ENCODE data around the gene FAM53B.

Gene FAM53B

GRCh38 chr10:124659380-124659779, 84.8 kb downstream of the FAM53B start:
- H3K4me3 ChIP-seq (ENCODE audit: low read depth, low read length): no peak overlapping the region

DNA sequence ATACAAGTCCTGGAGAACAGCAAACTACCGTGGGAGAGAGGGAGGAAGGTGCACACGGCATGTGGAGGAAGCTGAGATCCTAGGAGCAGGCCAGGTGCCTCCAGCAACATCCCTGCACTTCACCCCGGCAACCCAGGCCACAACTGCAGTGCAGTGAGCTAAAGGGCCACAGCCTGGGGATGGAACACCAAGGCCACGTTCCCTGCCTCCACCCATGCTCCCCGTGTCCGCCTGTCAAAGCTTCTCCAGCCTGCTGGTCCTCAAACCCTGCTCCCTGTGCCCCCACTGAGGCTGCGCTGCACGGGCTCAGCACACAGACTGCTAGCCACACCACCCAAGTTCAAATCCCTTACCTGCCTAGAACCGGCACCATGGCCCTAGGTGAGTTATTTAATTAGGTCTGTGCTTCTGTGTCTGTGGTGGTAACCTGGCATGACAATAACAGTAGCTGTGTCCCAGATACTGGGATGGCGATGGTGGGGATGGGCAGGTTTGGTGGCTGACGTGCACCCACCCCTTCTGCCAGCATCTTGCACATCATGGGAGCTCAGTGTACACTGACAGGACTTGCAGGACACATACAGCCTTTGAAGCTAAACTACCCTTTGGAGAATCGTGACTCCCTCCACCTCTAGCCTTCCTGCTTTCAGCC, 85.5 kb downstream of the FAM53B start:
- no peak overlapping the region for H3K4me3 ChIP-seq (ENCODE audit: low read depth, low read length)
- in situ Hi-C loops (cut with HindIII; ENCODE audit: low sequenced_read_pairs): no loop called here
- TF ChIP-seq, protein P1, sequence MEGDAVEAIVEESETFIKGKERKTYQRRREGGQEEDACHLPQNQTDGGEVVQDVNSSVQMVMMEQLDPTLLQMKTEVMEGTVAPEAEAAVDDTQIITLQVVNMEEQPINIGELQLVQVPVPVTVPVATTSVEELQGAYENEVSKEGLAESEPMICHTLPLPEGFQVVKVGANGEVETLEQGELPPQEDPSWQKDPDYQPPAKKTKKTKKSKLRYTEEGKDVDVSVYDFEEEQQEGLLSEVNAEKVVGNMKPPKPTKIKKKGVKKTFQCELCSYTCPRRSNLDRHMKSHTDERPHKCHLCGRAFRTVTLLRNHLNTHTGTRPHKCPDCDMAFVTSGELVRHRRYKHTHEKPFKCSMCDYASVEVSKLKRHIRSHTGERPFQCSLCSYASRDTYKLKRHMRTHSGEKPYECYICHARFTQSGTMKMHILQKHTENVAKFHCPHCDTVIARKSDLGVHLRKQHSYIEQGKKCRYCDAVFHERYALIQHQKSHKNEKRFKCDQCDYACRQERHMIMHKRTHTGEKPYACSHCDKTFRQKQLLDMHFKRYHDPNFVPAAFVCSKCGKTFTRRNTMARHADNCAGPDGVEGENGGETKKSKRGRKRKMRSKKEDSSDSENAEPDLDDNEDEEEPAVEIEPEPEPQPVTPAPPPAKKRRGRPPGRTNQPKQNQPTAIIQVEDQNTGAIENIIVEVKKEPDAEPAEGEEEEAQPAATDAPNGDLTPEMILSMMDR (IDR thresholded peaks at IDR 0.05; ENCODE audit: low read depth, low read length): no peak
- DNase-seq (ENCODE audit: low read depth, low spot score): no peak

More at GRCh38 chr10:124659380-124659779, 84.8 kb downstream of the FAM53B start:
- TF ChIP-seq, protein P1 (IDR thresholded peaks at IDR 0.05; ENCODE audit: low read depth, low read length): no peak
- DNase-seq (ENCODE audit: low read depth, low spot score): no peak
- in situ Hi-C loops (cut with HindIII; ENCODE audit: low sequenced_read_pairs): no loop called here

DNA sequence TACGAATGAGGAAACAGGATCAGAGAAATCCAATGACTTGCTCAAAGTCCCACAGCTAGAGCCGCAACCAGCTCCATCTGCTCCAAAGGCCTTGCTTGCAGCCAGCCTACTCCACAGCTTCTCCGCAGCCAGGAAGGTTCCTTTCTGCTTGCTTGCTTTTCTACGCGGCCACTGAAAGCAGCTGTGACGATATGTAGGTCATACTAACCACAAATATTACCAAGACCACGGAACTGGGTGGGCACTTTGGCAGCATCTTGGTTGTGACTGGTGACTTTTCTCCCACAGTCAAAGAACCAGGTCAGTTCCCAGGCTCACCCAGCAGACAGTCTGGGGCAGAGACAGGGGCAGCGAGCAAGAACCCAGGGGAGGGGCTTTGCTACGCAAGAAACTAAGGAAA, 86.4 kb downstream of the FAM53B start:
- in situ Hi-C loops (cut with HindIII; ENCODE audit: low sequenced_read_pairs): no loop called here
- peak; percentile 75 for DNase-seq (ENCODE audit: low read depth, low spot score)
- TF ChIP-seq, protein P1 (IDR thresholded peaks at IDR 0.05; ENCODE audit: low read depth, low read length): no peak
- H3K4me3 ChIP-seq (ENCODE audit: low read depth, low read length): no peak overlapping the region

GRCh38 chr10:124656541-124656940, 87.6 kb downstream of the FAM53B start:
- in situ Hi-C loops (cut with HindIII; ENCODE audit: low sequenced_read_pairs): no loop called here
- DNase-seq (ENCODE audit: low read depth, low spot score): no peak
- no peak overlapping the region for H3K4me3 ChIP-seq (ENCODE audit: low read depth, low read length)
- TF ChIP-seq, protein P1 (IDR thresholded peaks at IDR 0.05; ENCODE audit: low read depth, low read length): no peak

DNA sequence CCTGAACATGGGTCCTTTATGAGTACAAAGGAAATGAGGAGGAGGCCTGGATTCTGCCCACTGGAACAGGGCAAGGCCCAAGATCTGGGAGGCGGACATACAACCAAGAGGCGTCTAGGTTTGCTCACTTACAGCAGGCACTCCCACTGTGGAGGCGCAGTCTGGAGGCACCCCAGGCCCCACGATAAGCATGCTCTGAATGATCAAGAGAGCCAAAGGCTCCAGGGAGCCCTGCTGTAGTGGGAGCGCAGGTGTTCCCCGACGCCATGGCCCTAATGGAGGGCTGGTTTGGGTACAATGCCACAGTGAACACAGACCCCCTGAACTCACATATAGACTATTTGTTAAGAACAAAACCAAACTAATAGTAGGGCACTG, 88.1 kb downstream of the FAM53B start:
- DNase-seq (ENCODE audit: low read depth, low spot score): no peak
- TF ChIP-seq, protein P1 (IDR thresholded peaks at IDR 0.05; ENCODE audit: low read depth, low read length): no peak
- H3K4me3 ChIP-seq (ENCODE audit: low read depth, low read length): no peak overlapping the region
- in situ Hi-C loops (cut with HindIII; ENCODE audit: low sequenced_read_pairs): no loop called here

- no peak overlapping the region for H3K4me3 ChIP-seq (ENCODE audit: low read depth, low read length)
- no peak for DNase-seq (ENCODE audit: low read depth, low spot score)
- in situ Hi-C loops (cut with HindIII; ENCODE audit: low sequenced_read_pairs): no loop called here
- TF ChIP-seq, protein P1 (IDR thresholded peaks at IDR 0.05; ENCODE audit: low read depth, low read length): no peak
Observed at GRCh38 chr10:124655191-124656112, 88.7 kb downstream of the FAM53B start.

Data from astrocyte of the spinal cord (primary cell).